Stimulated activated CD4-positive, alpha-beta T cell treated with anti-CD3 and anti-CD28 coated beads, Interleukin-4, amount 100 ng/mL, for 4 hours (primary cell): ENCODE data around the gene BAIAP2L2.
"Not testable (repeated sequence)": the region's sequence is repeated elsewhere in the genome, so short reads cannot be mapped to it uniquely, and the experiment has no call there.

Experiments
- DNase-seq, 2 experiments: peaks; one replicate each; pipeline ENCODE4 v3.0.0-alpha.2; 2020

Gene BAIAP2L2

GRCh38 chr22:38080474-38080849 is 30.0 kb downstream of the BAIAP2L2 start:
- DNase-seq, result no peak

- no peak for DNase-seq
Observed at GRCh38 chr22:38079804-38080203, 30.7 kb downstream of the BAIAP2L2 start.

GRCh38 chr22:38079208-38079607 is 31.3 kb downstream of the BAIAP2L2 start:
- DNase-seq, result not testable (repeated sequence)

- DNase-seq, result no peak
Observed at GRCh38 chr22:38078046-38078840, 32.2 kb downstream of the BAIAP2L2 start.

GRCh38 chr22:38077595-38077994 is 32.9 kb downstream of the BAIAP2L2 start:
- no peak for DNase-seq

GRCh38 chr22:38077096-38077495 is 33.4 kb downstream of the BAIAP2L2 start:
- DNase-seq, result no peak

GRCh38 chr22:38075961-38076360 is 34.5 kb downstream of the BAIAP2L2 start:
- DNase-seq, result no peak

GRCh38 chr22:38075105-38075825 is 35.2 kb downstream of the BAIAP2L2 start:
- DNase-seq, result no peak

GRCh38 chr22:38074181-38075104 is 36.0 kb downstream of the BAIAP2L2 start:
- no peak for DNase-seq

- no peak for DNase-seq
Observed at GRCh38 chr22:38073150-38074130, 37.0 kb downstream of the BAIAP2L2 start.

GRCh38 chr22:38072322-38073149 is 37.9 kb downstream of the BAIAP2L2 start:
- DNase-seq, result no peak

- DNase-seq, result no peak
Observed at GRCh38 chr22:38071421-38072321, 38.8 kb downstream of the BAIAP2L2 start.

- no peak for DNase-seq
Observed at GRCh38 chr22:38070250-38070921, 40.1 kb downstream of the BAIAP2L2 start.

- no peak for DNase-seq
Observed at GRCh38 chr22:38069372-38070249, 40.9 kb downstream of the BAIAP2L2 start.

- DNase-seq, result no peak
Observed at GRCh38 chr22:38068641-38069371, 41.7 kb downstream of the BAIAP2L2 start.

GRCh38 chr22:38067761-38068360 is 42.6 kb downstream of the BAIAP2L2 start:
- DNase-seq, result no peak

- no peak for DNase-seq
Observed at GRCh38 chr22:38067028-38067415, 43.5 kb downstream of the BAIAP2L2 start.
